Measurements from ENCODE around the gene NAV2.

- TF ChIP-seq CTCF (IDR thresholded peaks at IDR 0.05) (no peak), POLR2A (IDR thresholded peaks at IDR 0.05) (no peak)
Measured at GRCh38 chr11:20160425-20161229, 448.0 kb downstream of the NAV2 start, which contains the start of gene DBX1.

Measured in body of pancreas (tissue), 4 donors.